BLaER1 treated with 17β-estradiol and CSF1 and Interleukin-3, amounts not matched to agents 10 nM and 100 nM (cell line): ENCODE measurements around the gene CSNK2B.

Experiments used
- H3K27ac ChIP-seq, 11 experiments: shearing (Covaris generic); formaldehyde crosslinking; 2 replicates each; pipeline ENCODE4 v1.8.1; 2022
- H3K27me3 ChIP-seq, 11 experiments: shearing (Covaris generic); formaldehyde crosslinking; 2 replicates each; pipeline ENCODE4 v1.8.1; 2022
- H3K36me3 ChIP-seq, 11 experiments: shearing (Covaris generic); formaldehyde crosslinking; 2 replicates each; pipeline ENCODE4 v1.8.1; 2022
- H3K4me1 ChIP-seq, 10 experiments: shearing (Covaris generic); formaldehyde crosslinking; 2 replicates each; pipeline ENCODE4 v1.8.1; 2022
- H3K4me2 ChIP-seq, 11 experiments: shearing (Covaris generic); formaldehyde crosslinking; 2 replicates each; pipeline ENCODE4 v1.8.1; 2022
- H3K4me3 ChIP-seq, 10 experiments: shearing (Covaris generic); formaldehyde crosslinking; 2 replicates each; pipeline ENCODE4 v1.8.1; 2022
- H3K9ac ChIP-seq, 11 experiments: shearing (Covaris generic); formaldehyde crosslinking; 2 replicates each; pipeline ENCODE4 v1.8.1; 2022
- H3K9me3 ChIP-seq, 11 experiments: shearing (Covaris generic); formaldehyde crosslinking; replicated peaks in 1 of 11; 2 replicates each; pipeline ENCODE4 v1.8.1; 2022
- H4K20me1 ChIP-seq, 11 experiments: shearing (Covaris generic); formaldehyde crosslinking; 2 replicates each; pipeline ENCODE4 v1.8.1; 2022
- Cebpa-rat ChIP-seq, 11 experiments: shearing (Covaris generic); IDR thresholded peaks; 2 replicates each; pipeline ENCODE4 v1.8.1; 2022

Gene CSNK2B

DNA sequence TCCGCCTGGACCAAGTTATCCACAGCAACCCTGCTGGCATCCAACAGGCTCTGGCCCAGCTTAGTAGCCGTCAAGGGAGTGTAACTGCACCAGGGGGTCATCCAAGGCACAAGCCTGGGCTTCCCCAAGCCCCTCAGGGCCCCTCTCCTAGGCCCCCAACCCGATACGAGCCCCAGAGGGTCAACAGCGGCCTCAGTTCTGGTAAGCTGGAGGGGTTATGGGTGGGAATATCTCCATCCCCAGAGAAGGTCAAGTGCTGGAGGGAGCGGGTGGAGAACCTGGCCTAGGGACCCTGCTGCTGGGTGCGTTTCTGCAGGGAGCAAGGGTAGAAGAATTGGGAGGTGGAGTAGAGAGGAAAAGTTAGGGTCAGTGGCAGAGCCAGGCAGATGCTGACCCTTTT, 32.4 kb upstream of the CSNK2B start:
- no peaks in the 10 kb centered on the region for H3K27me3 ChIP-seq
- no peak overlapping the region for H3K27ac ChIP-seq
- no peak overlapping the region for H3K4me3 ChIP-seq
- H3K9me3 ChIP-seq, result no peaks in the 10 kb centered on the region
- peaks cover 61 to 98% (median 96%) of the 10 kb centered on the region in 11 experiments; a peak in 21 of 22 replicates for H4K20me1 ChIP-seq
- peaks cover 0 to 10% (median 0%) of the 10 kb centered on the region in 10 experiments; a peak in 3 of 20 replicates for H3K4me1 ChIP-seq
- H3K4me2 ChIP-seq, result no peak overlapping the region
- peak overlapping the region in 5 of 11 experiments; percentile 1 to 41 (median 15); a peak in 4 of 22 replicates for H3K9ac ChIP-seq
- peaks cover 98 to 99% (median 98%) of the 10 kb centered on the region in 11 experiments for H3K36me3 ChIP-seq
- TF ChIP-seq Cebpa-rat (IDR thresholded peaks at IDR 0.05), result no peak

DNA sequence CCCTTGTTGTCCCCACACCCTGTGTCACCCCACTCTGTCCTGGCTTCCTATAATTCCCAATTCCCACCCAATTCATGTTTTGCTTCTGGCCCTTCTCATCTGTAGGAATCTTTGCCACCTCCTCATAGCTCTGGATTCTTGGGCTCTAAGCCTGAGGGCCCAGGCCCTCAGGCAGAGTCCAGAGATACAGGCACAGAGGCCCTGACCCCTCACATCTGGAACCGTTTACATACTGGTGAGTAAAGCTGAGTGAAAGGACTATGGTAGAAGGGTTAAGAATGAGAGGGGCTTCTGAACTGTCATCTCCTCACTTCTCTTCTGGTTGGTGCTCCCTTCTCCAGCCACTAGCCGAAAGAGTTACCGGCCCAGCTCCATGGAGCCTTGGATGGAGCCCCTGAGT, 31.7 kb upstream of the CSNK2B start:
- peak overlapping the region in 7 of 11 experiments; percentile 8 to 41 (median 20); a peak in 4 of 22 replicates for H3K9ac ChIP-seq
- H3K36me3 ChIP-seq, result peaks cover 98 to 99% (median 98%) of the 10 kb centered on the region in 11 experiments
- no peak overlapping the region for H3K4me2 ChIP-seq
- H3K9me3 ChIP-seq, result no peaks in the 10 kb centered on the region
- H3K27ac ChIP-seq, result no peak overlapping the region
- no peak for TF ChIP-seq Cebpa-rat (IDR thresholded peaks at IDR 0.05)
- peaks cover 1 to 10% (median 3%) of the 10 kb centered on the region in 10 experiments; a peak in 12 of 20 replicates for H3K4me1 ChIP-seq
- H3K27me3 ChIP-seq, result no peaks in the 10 kb centered on the region
- H3K4me3 ChIP-seq, result no peak overlapping the region
- H4K20me1 ChIP-seq, result peaks cover 59 to 98% (median 95%) of the 10 kb centered on the region in 11 experiments; a peak in 21 of 22 replicates

- H3K4me1 ChIP-seq, result peaks cover 8 to 16% (median 11%) of the 10 kb centered on the region in 10 experiments; a peak in 14 of 20 replicates
- H3K36me3 ChIP-seq, result peaks cover 98 to 99% (median 98%) of the 10 kb centered on the region in 11 experiments
- no peaks in the 10 kb centered on the region for H3K27me3 ChIP-seq
- H3K9ac ChIP-seq, result peak overlapping the region in 4 of 11 experiments; percentile 16 to 28 (median 22); a peak in 4 of 22 replicates
- H4K20me1 ChIP-seq, result peaks cover 66 to 98% (median 96%) of the 10 kb centered on the region in 11 experiments; a peak in 21 of 22 replicates
- no peak overlapping the region for H3K4me3 ChIP-seq
- no peak overlapping the region for H3K27ac ChIP-seq
- no peak for TF ChIP-seq Cebpa-rat (IDR thresholded peaks at IDR 0.05)
- H3K9me3 ChIP-seq, result no peaks in the 10 kb centered on the region
- H3K4me2 ChIP-seq, result no peak overlapping the region
Observed at GRCh38 chr6:31634969-31635575, 30.8 kb upstream of the CSNK2B start.

GRCh38 chr6:31636698-31637596, 28.9 kb upstream of the CSNK2B start:
- peak overlapping the region in 2 of 11 experiments; percentile 30 to 36; a peak in 2 of 22 replicates for H3K4me2 ChIP-seq
- no peaks in the 10 kb centered on the region for H3K27me3 ChIP-seq
- peaks cover 8 to 23% (median 12%) of the 10 kb centered on the region in 10 experiments; a peak in 14 of 20 replicates for H3K4me1 ChIP-seq
- no peak overlapping the region for H3K4me3 ChIP-seq
- peaks cover 98 to 99% (median 98%) of the 10 kb centered on the region in 11 experiments for H3K36me3 ChIP-seq
- no peaks in the 10 kb centered on the region for H3K9me3 ChIP-seq
- H4K20me1 ChIP-seq, result peaks cover 56 to 98% (median 95%) of the 10 kb centered on the region in 11 experiments; a peak in 21 of 22 replicates
- H3K9ac ChIP-seq, result 0 out of 22 replicates have a peak overlapping the region, but pooled peaks of 1 of the 11 experiments have one; percentile 15
- TF ChIP-seq Cebpa-rat (IDR thresholded peaks at IDR 0.05), result no peak
- no peak overlapping the region for H3K27ac ChIP-seq

DNA sequence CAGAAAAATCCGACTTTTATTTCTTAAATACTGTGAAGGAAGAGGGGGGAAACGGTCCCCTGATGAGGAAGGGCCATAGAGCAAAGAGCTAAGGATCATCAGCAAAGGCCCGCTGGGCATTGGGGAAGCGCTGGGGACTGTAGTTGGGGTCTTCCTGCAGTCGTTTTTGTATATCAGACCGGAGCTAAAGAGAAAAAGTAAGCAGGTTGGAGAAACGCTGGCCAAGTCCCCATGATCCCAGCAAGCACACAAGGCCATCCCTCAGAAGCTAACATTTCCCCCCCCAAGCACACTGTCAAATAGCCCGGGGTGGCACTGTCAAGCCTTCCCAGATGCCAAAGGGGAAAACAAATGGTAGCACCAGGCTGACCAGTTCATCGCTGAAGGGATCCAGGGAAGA, 26.8 kb upstream of the CSNK2B start:
- H3K27me3 ChIP-seq, result no peaks in the 10 kb centered on the region
- no peak for TF ChIP-seq Cebpa-rat (IDR thresholded peaks at IDR 0.05)
- H3K4me1 ChIP-seq, result peaks cover 8 to 23% (median 12%) of the 10 kb centered on the region in 10 experiments; a peak in 14 of 20 replicates
- peak overlapping the region in 2 of 11 experiments; percentile 8 to 12; a peak in 2 of 22 replicates for H3K9ac ChIP-seq
- H4K20me1 ChIP-seq, result peaks cover 39 to 94% (median 83%) of the 10 kb centered on the region in 11 experiments; a peak in 21 of 22 replicates
- peak overlapping the region in 5 of 11 experiments; percentile 1 to 39 (median 17); a peak in 5 of 22 replicates for H3K27ac ChIP-seq
- peaks cover 96 to 99% (median 97%) of the 10 kb centered on the region in 11 experiments for H3K36me3 ChIP-seq
- H3K4me2 ChIP-seq, result peak overlapping the region in 3 of 11 experiments; percentile 29 to 45 (median 42); a peak in 4 of 22 replicates
- no peaks in the 10 kb centered on the region for H3K9me3 ChIP-seq
- H3K4me3 ChIP-seq, result no peak overlapping the region

- Histone ChIP-seq H3K4me1 (peaks cover 8 to 23% (median 12%) of the 10 kb centered on the region in 10 experiments; a peak in 14 of 20 replicates), H3K27ac (peak overlapping the region in 6 of 11 experiments; percentile 1 to 39 (median 14); a peak in 6 of 22 replicates), H3K4me3 (no peak overlapping the region), H3K9ac (peak overlapping the region in 6 of 11 experiments; percentile 1 to 51 (median 8); a peak in 5 of 22 replicates), H3K4me2 (peak overlapping the region in 5 of 11 experiments; percentile 10 to 45 (median 29); a peak in 6 of 22 replicates), H3K36me3 (peaks cover 96 to 99% (median 97%) of the 10 kb centered on the region in 11 experiments), H4K20me1 (peaks cover 37 to 94% (median 83%) of the 10 kb centered on the region in 11 experiments; a peak in 21 of 22 replicates), H3K9me3 (no peaks in the 10 kb centered on the region), H3K27me3 (no peaks in the 10 kb centered on the region)
- TF ChIP-seq Cebpa-rat (IDR thresholded peaks at IDR 0.05), result no peak
Observed at GRCh38 chr6:31639449-31639861, 26.4 kb upstream of the CSNK2B start.

DNA sequence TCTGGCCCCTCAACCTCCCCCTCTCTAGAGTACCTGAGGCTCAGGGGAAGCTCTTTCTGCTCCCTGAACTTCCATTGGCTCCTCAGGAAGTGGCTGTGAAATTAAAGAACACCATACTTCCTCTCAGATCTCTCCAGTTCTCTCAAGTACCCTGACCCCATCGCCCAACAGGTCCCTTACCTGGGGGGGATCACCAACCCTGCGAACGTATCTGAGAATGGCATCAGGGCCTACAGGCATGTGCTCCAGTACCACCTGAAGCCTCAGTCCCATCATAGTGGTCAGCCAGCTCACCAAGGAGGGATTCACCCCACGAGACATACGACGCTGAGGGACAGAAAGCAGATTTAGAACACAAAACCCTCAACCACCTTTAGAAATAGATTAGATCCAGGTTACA, 25.3 kb upstream of the CSNK2B start:
- Histone ChIP-seq H3K27ac (peak overlapping the region in 2 of 11 experiments; percentile 10 to 39; a peak in 2 of 22 replicates), H4K20me1 (peaks cover 33 to 93% (median 79%) of the 10 kb centered on the region in 11 experiments; a peak in 21 of 22 replicates), H3K27me3 (no peaks in the 10 kb centered on the region), H3K36me3 (peaks cover 96 to 99% (median 97%) of the 10 kb centered on the region in 11 experiments), H3K4me3 (no peak overlapping the region), H3K9me3 (no peaks in the 10 kb centered on the region), H3K4me1 (peaks cover 8 to 23% (median 12%) of the 10 kb centered on the region in 10 experiments; a peak in 14 of 20 replicates), H3K4me2 (peak overlapping the region in 1 of 11 experiments; percentile 42; a peak in 1 of 22 replicates), H3K9ac (peak overlapping the region in 5 of 11 experiments; percentile 1 to 34 (median 8); a peak in 2 of 22 replicates)
- no peak for TF ChIP-seq Cebpa-rat (IDR thresholded peaks at IDR 0.05)

GRCh38 chr6:31641370-31641769, 24.5 kb upstream of the CSNK2B start:
- no peak overlapping the region for H3K27ac ChIP-seq
- no peak overlapping the region for H3K4me2 ChIP-seq
- peaks cover 8 to 23% (median 12%) of the 10 kb centered on the region in 10 experiments; a peak in 14 of 20 replicates for H3K4me1 ChIP-seq
- peaks cover 96 to 99% (median 97%) of the 10 kb centered on the region in 11 experiments for H3K36me3 ChIP-seq
- H3K4me3 ChIP-seq, result no peak overlapping the region
- H3K9ac ChIP-seq, result peak overlapping the region in 3 of 11 experiments; percentile 12 to 22 (median 15); a peak in 3 of 22 replicates
- H3K27me3 ChIP-seq, result no peaks in the 10 kb centered on the region
- H3K9me3 ChIP-seq, result no peaks in the 10 kb centered on the region
- H4K20me1 ChIP-seq, result peaks cover 26 to 91% (median 78%) of the 10 kb centered on the region in 11 experiments; a peak in 21 of 22 replicates
- no peak for TF ChIP-seq Cebpa-rat (IDR thresholded peaks at IDR 0.05)
